ENCODE data around the gene RABAC1.
"Not testable (repeated sequence)": the region's sequence is repeated elsewhere in the genome, so short reads cannot be mapped to it uniquely, and the experiment has no call there.

Gene RABAC1

DNA sequence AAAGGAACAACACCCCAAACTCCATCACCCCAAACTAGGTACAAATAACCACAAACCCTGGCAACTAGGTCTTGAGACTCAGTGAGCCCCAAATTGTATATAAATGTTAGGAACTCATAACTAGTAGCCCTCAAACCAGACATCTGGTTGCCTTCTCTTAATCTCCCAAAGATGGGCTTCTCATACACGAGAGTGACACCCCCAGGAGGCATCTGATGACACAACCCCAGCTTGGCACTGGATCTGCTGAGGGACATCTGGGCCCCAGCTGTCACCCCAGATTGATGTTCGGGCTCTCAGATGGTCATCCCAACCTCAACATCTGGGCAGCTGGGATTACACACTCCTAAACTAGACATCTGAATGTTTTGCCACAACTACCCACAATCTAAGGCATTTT is 14.8 kb downstream of the RABAC1 start:
- DNase-seq: no peak

DNA sequence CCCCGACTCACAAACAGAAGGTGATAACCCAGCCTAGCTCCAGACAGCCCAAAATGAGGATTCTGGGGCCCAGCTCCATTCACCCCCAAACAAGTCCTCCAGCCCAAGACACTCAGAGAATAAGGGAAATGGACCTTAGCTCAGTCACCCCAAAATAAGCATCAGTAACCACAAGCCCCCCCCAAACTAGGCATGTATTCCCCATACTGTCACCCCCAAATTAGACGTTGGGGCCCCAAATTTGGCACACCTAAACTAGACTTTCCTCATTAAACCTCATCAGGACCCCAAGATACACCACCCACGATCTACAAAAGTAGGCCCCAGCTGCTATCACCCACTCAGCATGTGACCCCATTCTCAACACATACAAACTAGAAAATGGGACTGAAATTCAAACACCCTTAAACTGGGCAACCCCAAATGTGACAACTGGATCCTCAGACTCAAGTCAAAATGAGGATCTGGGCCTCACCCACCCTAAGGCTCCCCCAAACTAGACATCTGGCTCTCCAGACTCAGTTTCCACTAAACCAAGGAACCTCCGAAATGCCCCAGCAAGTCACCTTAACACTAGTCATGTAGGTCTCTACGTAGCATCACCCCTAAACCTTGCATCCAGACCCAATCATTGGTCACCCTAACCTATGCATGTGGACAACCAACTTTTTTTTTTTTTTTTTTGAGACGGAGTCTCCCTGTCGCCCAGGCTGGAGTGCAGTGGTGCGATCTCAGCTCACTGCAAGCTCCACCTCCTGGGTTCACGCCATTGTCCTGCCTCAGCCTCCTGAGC is 17.5 kb downstream of the RABAC1 start:
- DNase-seq: no peak

DNA sequence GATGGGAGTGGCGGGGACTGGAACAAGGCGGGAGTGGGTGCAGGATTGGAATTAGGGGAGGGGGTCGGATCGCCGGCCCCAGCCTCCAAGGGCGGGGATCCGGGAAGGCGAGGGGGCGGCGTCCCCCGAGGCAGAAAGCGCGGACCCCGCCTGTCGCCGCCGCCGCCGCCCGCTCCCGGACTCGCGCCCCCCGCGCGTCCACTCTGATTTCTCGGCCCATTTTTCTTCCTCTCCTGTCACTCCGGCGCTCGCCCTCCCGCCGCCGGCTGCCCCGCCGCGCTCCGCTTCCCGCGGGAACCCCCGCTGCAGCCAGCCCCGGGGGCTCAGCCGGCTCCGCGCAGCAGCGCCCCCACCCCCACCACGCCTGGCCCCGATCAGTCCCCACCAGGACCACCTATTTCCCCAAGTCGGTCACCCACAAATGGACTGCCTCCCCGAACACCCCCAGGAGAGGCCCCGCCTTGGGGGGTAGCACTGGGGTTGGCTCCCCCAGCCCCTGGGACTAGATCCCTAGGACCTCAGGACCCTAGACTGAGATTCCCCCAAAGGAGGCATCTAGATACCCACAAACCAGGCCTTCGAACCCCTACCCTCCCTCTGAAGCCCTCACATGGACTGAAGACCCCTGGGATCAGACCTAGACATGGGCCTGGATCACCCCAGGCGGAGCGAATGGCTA is 18.3 kb downstream of the RABAC1 start:
- no peak for DNase-seq

DNA sequence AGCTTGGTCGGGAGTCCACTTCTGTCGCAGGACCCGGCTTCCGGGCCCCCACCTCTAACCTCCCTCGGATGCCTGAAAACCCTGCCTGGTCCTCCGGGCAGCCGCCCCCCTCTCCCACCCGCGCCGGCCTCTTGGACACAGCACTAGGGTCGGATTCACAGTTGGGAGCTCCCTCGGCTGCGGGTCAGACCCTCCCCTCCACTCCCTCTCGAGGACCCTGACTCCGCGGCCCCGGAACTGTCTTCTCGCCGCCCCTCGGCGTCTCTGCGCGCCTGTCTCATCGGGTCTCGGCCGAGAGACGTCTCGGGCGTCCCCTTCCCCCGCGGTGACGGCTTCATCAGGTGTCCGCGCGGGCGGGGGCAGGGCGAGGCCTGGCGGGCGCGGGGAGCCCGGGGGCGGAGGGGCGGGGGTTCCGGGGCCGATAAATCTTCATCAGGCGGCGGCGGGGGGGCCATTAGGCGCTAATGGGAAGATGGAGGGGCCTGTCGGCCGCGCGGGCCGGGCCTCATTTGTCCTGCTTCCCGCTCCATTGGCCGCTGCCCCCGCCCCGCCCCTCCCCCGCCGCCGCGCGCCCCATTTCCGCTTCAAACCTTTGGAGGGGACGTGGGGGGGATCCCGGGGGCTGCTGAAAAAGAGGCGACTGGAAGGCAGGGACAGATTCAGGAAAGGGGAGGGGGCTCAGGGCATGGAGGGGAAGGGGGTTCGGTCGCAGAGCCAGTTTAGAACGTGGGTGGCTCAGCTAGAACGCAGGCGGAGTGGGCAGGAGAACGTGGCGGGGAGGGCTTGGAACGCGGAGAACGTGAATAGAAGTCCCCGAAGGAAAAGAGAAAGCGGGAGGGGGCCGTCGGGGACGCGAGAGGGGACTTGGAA is 19.0 kb downstream of the RABAC1 start:
- peak; percentile 55 to 78 for DNase-seq

DNA sequence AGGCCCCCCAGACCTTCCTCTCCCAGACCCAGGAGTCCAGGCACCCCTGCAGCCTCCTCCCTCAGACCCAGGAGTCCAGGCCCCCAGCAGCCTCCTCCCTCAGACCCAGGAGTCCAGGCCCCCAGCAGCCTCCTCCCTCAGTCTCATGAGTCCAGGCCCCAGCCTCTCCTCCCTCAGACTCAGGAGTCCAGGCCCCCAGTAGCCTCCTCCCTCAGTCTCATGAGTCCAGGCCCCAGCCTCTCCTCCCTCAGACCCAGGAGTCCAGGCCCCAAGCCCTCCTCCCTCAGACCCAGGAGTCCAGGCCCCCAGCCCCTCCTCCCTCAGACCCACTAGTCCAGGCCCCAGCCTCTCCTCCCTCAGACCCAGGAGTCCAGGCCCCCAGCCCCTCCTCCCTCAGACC is 19.9 kb downstream of the RABAC1 start:
- DNase-seq: not testable (repeated sequence)

DNA sequence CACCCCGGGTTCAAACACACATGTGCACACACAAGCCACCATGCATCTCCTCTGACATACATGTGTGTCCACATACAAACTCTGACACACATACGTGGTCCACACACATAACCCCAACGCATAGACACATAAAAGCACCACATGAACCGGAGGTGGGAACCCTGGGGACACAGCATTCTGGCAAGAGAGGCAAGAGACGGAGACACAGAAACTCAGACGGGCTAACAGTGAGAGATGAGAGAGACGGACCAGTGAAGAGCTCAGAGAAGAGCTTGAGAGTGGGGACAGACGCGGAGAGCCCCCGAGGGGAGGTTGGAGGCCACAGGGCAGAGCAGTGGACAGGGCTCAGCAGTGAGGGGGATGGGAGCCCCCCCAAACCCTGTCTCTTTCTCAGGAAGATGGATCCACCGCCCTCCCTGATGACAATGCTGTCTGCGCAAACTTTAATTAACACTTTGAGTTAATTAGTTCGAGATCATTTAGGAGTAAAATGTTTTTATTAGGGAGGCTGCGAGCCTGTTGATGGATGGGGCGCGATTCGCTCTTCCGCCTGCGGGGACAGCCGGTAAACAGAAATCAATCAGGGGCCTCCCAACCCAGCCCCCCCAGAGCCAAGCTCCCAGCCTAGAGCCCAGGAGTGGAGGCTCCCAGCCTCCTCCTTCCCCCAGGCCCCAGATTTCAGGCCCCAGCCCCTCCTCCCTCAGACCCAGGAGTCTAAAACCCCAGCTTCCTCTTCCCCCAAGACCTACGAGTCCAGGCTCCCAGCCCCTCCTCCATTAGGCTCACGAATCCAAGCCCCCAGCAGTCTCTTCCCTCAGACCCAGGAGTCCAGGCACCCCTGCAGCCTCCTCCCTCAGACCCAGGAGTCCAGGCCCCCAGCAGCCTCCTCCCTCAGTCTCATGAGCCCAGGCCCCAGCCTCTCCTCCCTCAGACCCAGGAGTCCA is 21.3 kb downstream of the RABAC1 start:
- no peak for DNase-seq

DNA sequence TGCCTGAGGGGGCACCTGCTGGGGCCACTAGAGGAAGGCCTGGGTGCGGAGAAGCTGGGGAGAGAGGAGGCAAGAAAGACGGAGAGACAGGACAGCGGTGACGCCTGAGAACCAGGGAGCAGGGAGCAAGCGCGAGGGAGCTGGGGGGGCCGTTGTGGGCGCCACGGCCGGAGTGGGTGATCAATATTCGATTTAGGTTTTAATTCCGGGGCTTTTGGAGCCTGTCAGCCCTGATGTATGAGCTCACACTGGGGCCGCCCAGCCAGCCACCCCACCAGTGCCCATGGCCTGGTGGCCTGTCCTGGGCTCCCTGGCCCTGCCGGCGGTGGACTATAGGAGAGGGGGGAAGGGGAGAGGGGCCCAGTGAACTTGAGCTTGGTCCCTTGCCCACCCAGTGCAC is 22.2 kb downstream of the RABAC1 start:
- DNase-seq: no peak

DNA sequence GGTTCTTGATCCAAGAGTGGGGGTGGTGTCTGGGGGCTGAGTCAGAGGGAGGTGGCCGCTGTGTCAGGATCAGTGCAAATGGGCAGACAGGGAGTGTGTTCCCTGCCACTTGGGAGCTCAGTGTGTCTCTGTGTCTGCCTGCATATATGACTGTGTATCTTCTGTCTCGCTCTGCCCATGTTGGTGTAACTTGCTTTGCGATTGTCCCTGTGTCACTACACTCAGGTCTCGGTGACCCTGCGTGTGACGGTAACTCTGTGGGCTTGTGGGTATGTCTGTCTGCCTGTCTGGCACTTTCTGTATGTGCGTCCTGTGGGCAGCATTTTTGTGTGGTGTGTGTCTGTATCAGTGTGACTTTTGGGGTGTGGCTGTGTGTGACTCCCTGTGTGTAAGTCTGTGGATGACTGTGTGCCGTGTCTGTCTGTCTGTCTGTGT is 22.7 kb downstream of the RABAC1 start:
- DNase-seq: peak; percentile 63 to 71

DNA sequence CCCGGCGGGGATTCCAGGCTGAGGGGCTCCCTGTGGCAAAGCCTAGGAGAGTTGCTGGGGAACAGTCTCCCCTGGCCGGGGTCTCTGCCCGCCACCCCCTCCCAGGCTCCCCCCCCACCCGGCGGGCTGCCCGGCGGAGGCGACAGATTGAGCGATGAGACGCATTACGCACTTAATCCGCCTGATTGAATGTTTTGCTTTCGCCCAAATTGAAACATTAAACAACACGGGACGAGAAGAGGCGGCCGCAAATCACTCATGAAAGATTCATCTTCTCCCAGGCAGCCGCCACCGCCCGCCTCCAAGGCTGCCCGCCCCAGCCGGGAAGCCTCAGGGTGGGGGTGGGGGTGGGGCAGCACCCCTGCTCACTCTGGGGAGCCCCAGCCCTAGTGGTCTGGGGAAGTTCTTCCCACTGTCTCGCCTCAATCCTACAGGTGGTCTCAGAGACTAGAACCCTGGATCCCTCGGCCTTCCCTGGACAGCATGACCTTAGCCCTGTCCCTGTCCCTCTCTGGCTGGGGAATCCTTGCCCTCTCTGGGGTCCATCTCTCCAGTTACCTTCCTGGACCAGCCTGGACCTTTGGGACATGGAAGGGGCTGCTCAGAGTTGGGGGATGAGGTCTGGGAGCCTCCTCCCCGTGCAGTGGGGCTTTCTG is 23.2 kb downstream of the RABAC1 start:
- no peak for DNase-seq

DNA sequence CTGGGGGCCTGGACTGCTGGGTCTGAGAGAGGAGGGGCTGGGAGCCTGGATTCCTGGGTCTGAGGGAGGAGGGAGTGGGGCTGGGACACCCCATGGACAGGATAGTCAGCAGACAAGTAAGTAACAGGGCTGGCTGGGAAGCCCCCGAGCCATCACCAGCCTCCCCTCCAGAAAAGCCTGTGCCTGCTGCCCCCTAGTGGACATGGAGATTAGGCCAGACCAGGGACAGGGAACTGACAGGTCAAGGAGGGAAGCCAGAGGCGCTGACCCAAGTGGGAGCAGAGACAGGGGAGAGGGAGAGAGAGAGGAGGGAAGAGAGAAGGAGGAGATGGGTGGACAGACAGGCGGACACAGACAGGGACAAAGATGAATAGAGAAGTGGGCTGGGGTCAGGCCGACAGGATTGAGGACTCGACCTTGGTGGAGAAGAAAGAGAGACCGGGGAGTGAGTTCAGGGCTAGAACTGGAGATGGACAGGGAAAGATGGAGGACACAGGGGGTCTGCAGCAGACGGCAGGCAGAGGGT is 24.2 kb downstream of the RABAC1 start:
- DNase-seq: peak; percentile 82 to 85

DNA sequence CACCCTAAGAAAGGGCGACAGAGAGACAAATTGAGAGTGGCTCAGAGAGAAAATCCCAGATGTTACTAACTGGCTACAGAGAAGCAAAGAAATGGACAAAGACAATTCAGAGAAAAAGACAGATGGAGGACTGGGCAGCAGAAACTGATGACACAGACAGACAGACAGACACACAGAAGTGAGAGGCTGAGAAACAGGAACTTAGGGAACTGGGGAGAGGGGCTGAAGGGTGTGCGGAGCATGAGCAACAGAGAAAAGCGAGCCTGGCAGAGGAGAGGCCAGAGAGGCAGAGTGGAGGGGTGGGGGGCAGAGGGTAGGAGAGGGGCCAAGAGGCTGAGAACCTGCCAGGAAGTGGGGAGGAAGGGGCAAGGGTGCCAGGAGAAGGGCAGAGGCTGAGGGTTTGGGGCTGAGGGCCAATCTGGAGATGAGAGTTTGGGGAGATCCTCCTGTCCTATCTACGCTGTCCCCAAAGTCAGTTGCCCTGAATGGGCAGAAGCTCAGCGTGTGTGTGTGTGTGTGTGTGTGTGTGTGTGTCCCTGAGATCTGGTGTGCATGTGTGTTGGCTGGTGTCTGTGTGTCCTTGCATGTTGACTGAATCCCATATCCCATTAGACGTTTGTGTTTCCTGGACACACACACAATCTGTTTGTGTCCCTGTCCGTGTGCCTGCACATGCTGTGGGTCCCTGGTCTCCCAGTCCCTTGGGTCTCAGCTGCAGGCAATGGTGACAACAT is 25.3 kb downstream of the RABAC1 start:
- no peak for DNase-seq

DNA sequence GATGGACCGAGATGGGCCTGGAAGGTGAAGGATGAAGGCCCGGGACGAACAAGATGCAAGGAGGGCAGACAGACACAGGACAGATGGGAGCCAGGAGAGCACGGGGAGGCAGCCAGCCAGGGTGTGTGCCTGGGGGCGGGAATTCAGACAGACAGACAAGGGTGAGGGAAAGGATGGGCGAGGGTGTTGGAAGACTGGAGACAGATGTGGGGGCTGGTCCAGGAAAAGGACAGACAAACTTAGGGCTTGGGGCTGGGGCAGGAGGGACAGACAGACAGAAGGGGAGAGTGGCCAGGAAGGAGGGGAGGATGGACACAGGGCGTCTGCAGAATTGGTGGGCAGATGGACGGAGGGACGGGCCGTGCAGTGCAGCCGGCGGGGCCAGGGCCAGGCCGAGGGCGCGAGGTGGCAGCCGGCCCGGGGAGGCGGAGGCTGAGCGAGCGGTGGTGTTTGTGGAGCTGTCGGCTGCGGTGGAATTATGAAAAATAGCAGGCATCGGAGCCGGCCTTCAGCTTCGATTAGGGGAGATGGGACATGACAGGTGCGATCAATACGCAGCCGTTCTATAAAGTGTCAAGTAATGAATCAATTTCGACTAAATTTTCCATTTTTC is 26.3 kb downstream of the RABAC1 start:
- DNase-seq: no peak

DNA sequence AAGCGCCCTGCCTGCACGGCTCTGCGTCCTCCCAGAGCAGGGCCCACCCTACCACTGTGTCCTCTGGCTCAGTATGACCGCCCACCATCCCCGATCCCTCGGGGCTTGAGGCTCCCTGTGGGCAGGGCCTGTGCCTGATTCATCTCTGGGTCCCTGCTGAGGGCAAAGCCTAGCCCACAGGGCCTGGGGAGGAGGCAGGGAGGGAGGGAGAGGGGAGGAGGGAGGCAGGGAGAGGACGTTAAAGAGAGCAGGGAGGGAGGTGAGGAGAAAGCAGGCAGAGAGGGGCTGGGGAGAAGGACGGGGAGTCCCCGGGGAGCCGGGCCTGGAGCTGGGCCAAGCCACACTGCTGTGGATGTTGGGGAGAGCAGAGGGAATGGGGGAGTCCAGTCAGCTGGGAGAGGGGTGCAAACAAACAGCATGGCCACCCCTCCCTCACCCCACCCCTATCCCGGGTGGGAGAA is 26.8 kb downstream of the RABAC1 start:
- no peak for DNase-seq

DNA sequence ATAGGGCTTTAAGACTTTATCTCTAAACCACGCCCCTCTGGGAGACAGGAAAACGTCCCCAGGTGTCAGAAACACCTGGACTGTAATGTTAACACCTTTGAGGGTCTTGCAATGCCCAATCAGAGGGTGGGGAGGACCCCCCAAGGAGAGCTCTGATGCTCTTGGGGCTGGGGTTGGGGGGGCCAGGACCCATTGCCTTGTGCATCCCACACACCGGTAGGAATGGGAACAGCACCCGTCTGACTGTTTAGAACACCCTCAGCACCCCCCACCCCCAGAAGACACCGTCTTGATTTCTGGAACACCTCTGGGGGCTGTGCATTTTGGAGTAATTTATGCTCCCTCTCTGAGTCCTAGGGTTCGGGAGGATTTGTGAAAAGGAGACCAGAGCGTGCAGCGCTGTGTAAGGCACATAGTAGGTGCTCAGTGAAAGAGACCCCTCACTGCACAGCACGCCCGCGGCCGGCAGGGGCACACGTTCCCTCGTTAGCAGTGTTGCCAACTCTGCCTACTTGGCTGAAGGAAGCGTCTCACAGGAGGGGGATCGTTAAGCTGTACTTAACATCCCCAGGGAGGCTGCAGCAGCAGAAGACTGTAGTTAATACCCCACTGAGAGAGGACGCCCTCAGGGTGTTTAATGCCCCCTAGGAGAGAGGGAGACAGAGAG is 28.1 kb downstream of the RABAC1 start:
- DNase-seq: no peak

DNA sequence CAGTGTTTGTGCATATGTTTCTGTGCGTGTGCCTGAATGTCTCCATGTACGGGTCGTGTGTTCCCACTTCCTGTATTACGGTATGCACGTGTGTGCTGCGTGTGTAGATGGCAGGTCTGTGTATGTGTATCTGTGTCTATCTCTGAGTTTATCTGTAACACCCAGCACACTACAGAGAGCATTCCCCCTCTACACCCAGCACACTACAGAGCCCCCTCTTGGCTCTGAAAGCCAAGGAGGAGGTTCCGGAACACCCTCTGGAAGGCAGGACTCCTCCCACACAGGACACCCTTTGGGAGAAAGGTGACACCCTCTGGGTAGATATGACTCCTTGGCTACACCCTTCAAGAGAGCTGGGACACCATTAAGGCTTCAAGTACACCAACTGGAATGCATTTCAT is 28.8 kb downstream of the RABAC1 start:
- DNase-seq: no peak

DNA sequence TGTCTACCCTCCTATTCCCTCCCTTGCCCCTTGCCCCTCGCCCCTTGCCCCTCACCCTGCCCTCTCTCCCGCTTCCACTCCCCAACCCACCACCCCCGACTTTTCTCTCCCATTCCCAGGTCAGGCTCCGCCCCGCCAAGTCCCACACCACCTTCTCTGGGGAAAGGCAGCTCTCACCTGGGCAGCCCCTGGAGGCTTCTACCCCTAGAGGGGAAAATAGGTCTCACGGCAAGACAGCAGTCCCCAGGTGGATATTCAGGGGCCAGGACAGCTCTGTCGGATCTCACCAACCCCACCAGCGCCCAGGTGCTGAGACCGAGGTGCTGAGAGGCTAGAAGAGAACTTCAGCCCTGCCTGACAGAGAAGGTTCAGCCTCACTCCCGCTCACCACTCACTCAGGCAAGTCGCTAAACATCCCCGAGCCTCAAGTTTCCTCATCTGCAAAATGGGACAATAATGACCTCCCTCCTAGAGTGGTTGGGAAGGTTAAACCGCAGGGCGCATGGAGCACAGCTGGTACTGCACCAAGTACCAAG is 29.5 kb downstream of the RABAC1 start:
- DNase-seq: no peak

DNA sequence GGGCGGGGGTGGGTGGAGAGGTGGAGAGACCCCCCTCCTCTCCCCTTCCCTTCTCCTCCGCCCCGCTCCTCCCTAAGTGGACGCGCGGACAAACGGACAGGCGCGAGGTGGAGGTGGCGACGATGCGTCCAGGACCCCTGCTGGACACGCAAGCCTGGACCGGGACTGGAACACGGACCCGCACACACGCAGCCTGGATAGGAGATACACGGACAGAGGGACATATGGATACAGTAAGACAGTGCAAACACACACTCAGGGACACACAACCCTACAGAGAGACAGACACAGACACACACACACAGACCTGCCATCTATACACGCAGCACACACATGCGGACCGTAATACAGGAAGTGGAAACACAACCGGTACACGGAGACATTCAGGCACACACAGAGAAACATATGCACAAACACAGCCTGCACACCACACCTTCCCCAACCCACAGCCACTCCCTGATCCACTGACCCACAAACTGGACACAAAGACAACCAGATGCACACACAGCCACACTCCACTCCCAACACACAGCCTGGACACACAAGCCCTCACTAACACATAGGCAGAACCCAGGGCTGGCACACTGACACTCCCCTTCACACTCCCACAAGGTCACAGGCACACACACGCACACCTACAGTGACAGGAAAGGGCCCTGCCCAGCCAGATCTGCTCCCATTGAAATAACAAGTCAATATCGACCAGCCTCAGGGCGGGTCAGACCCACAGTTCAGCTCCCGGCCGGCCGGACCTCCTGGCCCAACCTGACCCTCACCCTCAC is 30.2 kb downstream of the RABAC1 start:
- peak; percentile 51 to 55 for DNase-seq

DNA sequence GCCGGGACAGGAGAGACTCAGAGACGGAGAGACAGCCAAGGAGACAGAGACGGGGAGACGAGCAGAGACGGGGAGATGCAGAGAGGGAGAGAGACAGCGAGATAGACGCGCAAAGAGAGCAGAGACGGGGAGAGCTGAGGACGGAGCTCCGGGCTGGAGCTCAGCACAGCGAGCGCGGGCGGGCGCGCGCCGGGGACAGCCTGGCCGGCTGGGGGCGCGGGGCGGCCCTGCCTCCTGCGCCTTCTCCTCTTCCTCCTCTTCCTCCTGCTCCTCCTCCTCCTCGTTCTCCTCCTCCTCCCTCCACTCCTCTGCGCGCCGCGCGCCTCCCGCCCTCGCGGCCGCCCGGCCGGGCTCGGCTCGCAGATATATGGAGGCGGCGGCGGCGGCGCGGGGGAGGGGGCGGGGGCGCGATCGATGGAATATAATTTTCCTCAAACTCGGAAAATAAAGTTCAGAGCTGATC is 30.9 kb downstream of the RABAC1 start, which contains the start of gene ERFL:
ERFL (minus strand) TSS at position 229 of the 463 bp plus-strand sequence. CDS start 15,530 bp downstream, outside the sequence.
- DNase-seq: no peak

Data from CD4-positive, alpha-beta T cell treated with Interleukin-1 beta for 1 hour (primary cell).